Hepatic stellate cell (primary cell): ENCODE data around the gene FAM219A.
"Not testable (repeated sequence)": the region's sequence is repeated elsewhere in the genome, so short reads cannot be mapped to it uniquely, and the experiment has no call there.

Source experiments
- DNase-seq: peaks from one replicate; pipeline ENCODE4 v3.0.0; 2011; ENCODE audit warnings: low spot score

The FAM219A gene

DNA sequence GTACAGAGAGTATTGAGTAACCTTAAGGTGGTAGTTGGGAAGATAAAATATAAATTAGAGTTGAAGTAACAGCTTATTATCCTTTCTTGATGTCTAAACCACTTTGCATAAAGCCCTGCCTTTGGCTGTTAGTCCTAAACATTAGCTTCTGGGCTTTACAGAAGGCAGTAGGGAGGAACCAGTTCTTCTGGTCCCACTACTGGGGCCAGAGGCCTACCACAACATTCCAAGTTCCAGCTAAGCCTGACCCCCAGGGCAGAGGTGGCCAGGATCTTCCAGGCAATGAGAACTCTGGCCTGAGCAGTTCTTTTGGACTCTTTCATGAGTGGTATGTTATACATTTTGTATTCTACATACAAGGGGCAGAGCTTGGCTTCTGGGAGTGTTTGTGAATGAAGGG is 26.3 kb upstream of the FAM219A start:
- DNase-seq, result no peak

DNA sequence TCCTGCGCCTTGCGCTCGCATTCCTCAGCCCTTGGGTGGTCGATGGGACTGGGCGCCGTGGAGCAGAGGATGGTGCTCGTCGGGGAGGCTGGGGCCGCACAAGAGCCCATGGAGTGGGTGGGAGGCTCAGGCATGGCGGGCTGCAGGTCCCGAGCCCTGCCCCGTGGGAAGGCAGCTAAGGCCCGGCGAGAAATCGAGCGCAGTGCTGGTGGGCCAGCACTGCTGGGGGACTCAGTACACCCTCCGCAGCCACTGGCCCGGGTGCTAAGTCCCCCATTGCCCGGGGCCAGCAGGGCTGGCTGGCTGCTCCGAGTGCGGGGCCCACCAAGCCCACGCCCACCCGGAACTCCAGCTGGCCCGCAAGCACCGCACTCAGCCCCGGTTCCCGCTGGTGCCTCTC is 24.4 kb upstream of the FAM219A start:
- DNase-seq, result not testable (repeated sequence)

DNA sequence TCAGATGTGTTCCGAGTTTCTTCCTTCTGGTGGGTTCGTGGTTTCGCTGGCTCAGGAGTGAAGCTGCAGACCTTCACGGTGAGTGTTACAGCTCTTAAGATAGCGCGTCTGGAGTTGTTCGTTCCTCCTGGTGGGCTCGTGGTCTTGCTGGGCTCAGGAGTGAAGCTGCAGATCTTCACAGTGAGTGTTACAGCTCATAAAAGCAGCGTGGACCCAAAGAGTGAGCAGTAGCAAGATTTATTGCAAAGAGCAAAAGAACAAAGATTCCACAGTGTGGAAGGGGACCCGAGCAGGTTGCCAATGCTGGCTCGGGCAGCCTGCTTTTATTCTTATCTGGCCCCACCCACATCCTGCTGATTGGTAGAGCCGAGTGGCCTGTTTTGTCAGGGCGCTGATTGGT is 23.2 kb upstream of the FAM219A start:
- DNase-seq, result not testable (repeated sequence)

DNA sequence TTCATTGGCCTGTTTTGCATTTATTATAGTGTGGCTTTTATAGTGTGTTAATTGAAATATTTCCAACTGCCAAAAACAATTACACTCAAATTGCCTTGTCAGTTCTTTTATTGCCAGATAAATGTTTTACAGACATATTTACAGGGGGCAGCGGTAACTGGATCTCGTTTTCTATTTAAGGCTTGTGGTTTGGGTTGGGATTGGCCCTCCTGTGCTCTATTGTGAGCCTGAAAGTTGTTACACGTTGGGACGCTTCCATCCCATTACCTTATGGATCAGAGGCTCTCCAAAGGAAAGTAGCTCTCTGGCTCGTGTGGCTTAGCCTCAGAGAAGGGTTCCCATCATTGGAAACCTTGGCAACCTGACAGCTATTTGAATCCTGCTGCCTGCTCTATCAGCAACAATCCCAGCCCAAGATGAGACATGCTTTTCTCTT is 21.1 kb upstream of the FAM219A start:
- DNase-seq, result no peak

DNA sequence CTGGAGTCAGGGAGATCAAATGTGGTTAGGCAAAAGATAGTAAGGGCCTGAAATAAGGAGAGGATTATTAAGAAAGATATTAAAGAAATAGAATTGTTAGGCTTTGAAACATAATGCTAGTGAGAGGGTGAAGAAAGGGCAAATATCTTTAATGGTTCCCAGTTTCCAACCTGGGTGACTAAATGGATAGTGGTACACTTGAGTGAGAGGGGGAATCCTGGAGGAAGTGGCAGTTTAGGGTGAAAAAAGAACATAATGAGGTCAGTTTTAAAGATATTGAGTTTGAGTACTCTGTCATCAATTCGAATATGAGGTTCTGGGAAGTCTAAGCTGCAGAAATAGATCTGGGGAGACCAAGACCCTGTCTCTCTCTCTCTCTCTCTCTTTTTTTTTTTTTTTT is 19.2 kb upstream of the FAM219A start:
- no peak for DNase-seq

DNA sequence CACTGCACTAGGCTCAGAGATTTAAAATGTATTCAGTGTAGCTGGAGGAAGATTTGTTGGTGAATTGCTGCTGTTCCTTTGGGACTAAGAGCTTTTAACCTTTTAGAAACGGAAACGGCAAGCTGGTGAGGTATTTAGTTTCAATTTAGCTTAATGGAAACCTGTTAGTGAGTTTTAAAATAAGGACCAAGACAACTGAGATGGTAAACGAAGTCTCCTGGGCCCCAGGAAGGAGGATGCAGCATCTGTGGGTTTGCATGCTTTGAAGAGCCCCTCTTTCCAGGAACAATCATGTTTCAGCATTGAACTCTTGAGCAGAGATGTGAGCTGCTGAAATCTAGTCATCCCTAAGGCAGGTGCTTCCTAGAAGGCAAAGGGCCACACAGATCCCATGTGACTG is 16.7 kb upstream of the FAM219A start:
- no peak for DNase-seq

DNA sequence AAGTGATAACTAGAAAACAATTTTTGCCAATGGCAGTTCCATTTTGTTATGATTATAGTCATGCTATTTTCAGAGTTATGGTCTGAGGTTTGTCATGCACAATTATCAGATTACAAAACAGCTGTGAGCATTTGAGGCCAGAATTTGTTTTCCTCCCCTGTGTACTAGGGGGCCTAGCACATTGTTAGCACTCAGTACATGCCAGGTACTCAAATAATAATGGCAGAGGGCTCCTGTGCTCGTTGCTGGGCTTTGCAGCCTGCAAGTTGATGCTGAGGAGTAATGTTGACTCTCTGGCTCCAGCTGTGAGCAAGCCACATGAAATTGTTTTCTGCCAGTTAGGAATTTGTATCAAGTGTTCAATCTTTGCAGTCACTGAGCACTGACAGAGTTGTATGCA is 7.1 kb upstream of the FAM219A start:
- no peak for DNase-seq

DNA sequence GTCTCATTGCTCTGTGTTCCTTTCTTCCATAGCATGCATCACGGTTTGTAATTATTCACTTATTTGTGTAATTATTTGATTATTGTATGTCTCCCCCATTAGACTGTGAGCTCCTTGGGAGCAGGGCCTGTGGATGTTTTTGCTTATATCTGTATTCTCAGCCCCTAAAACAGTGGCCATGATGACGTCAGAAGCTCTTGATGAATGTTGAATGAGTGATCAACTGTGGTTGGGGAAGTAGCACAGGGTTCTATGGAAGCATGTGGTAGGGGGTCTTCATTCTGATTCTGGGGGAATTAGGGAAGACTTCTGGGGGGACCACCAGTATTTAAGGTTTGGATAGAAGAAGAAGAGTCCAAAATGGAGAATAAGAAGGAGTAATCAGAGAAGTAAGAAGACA is 6.2 kb upstream of the FAM219A start:
- DNase-seq, result no peak

DNA sequence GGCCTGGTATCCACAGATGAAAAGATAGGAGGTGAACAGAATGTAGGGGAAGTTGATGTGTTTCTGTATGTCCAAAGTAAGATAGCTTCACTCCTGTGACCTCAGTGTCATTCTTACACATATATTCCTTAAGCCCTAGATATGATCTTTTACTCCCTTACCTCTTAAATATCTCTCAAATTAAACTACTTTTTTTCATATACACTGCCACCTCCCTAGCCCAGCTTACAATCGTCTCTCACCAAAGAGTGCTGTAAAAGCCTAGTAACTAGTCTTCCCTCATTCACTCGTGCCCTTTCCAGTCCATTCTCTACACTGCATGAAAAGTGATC is 5.5 kb upstream of the FAM219A start:
- DNase-seq, result no peak

DNA sequence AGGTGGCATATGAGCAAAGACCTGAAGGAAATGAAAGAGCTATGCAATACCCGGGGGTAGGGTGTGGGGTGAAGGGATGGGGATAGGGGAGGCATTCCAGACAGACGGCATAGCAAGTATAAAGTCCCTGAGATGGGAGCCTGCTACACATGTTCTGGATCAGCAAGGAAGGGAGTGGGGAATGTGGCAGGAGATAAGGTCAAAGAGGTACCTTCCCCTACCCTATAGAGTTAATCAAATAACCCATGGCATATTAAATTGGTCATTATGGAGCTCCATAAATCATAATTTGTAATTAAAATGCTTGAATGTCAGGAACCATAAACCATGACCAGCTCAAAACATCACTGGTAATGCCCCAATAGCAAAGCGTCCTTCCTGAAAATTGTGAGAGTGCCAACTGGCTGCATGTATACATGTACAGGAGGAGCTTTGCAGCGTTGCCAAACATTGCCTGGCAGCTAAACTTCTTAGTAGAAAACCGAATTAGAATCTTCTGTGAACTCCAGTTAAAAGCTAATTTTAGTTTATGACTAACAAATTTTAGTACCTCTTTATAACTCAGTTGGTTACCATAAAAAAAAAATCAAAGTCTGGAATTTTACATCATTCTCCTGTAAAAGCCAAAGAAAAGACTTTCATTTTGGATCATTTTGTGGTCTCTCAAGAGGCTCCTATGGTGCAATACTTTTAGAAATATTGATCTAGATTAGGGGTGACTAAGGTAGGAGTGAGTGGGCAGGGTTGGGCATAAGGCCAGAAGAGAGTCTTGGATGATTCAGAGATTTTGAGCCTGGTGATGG is 4.9 kb upstream of the FAM219A start:
- DNase-seq, result peak; percentile 20

DNA sequence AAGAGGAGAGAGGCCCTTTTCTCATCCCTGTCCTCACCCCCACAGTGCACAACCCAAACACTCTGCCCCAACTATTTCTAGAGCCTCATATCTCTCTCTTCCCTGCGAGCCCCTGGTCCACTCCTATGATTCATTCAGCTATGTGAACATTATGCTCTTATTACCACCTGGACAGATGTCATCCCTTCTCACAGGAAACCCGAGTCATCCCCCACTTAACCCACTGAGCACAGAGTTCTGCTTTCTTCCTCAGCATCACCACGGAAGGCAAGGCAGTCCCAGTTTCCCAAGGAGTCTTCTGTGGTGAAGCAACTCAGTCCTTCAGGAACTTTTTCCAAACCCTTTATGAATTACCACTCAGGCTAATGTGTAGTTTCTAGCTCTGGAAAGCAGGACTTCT is 1.6 kb upstream of the FAM219A start:
- DNase-seq, result no peak

DNA sequence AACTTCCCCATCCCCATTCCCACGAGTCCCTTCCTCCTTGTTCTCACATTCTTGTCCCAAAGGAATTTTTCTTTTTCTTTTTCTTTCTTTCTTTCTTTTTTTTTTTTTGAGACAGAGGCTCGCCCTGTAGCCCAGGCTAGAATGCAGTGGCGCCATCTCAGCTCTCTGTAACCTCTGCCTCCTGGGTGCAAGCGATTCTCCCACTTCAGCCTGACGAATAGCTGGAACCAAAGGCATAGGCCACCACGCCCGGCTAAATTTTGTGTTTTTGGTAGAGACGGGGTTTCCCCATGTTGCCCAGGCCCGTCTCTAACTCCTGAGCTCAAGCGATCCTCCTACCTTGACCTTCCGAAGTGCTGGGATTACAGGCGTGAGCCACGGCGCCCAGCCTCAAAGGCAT is 986 bp upstream of the FAM219A start:
- DNase-seq, result no peak

DNA sequence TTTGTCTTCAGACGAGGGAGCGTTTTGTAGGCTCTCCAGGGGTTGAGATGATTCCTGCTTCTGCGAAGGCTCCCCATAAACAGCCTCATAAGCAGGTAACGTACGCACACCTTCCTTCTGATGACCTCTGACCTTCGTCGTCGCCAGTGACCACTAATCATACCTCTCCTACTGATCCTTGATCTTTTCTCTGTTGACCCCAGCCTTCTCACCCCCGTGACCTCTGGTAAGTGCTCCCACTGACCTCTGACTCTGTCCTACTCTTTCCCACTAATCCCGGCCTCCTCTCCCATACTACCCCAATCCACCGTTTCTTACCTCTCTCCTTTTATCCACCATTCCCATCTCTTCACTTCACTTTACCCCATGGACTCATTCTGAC is 580 bp upstream of the FAM219A start:
- DNase-seq, result no peak

DNA sequence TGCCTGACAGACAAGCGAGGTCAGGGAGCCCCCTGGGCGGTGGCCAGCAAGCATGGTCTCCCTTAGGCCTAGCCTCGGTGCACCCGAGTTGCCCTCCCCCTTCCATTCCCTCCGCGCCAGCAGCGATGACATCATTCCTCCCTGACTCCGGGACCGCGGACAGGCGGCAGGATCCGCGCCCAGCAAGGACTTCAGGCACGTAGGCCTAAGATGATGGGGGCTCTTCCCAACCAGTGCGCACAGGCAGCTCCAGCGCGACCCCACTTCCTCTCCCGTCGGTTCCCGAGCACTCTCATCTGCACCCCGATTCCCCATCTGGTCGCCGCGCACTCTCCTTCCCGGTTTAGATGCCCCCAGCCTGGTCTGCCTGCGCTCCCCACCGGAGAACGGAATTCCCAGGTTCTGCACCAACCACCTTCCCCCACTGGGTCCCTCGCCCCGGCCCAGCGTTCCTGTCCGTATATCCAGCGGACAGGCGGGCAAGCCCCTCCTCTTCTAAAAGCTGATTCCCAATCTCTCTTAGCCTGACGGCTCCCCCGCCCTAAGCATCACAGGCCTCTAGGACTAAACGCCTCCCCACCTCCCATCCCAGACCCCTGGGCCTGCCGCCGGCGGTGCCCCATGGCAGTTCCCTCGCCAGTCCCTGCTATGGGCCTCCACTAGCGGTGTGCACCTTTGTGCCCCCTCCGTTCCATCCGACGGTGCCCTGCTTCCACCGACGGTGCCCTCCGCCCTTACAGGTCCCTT is 931 bp downstream of the FAM219A start:
- peak; percentile 83 for DNase-seq

DNA sequence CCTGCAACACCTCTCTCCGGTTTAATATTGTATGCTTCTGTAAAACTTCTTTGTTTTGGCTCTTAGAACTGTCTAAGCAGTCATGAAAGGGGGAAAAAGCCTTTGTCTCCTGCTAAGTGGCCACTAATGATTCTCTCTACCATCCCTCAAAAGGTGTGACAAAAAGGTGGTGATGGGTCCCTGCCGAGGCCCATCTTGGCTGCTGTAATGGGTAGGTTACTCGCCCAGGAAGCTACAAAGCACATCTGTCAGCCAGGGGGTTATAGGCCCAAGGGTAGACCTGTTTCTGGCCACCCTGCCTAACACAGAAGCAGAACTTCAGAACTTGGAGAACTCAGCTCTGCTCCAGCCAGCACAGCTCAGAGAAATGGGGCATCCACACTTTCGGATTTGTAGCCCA is 1.6 kb downstream of the FAM219A start:
- no peak for DNase-seq

DNA sequence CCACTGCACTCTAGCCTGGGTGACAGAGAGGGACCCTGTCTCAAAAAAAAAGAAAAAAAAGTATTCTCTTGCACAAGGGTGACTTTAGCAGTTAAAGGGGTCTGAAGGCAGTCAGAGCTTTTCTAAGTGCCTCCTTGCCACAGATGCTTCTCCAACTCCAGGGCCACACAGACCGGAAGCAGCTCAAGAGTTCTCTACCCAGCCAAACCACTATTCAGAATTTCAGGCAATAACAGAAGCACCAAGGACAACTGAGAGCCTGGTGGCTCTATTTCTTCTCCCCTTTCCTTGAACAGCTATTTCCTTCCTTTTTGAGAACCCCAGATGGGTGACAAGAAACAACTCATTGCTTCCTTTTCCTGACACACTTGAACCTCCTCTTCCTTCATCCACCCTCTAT is 2.2 kb downstream of the FAM219A start:
- no peak for DNase-seq

DNA sequence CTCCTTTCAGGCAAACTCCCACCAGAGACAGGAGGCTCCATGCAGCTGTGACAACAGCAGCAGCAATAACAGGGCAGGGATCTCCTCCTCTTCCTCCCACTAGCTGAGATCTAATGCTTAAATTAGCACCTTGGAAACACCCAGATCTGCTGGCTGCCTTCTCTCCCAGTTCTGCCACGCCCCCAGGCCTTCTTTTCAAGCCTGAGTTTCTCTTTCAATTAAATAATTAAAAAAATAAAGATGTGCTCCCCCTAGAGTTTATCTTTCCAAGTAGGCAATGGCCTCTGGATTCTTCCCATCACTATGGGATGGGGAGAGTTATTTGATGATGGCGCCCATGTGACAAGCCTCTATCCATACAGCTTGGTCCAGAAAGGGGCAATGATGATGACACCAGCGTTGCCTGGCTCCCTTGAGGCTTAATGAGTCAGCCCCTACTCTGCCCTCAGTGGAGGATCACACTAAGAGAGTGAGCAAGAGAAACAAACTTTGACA is 3.8 kb downstream of the FAM219A start:
- peak; percentile 79 for DNase-seq

DNA sequence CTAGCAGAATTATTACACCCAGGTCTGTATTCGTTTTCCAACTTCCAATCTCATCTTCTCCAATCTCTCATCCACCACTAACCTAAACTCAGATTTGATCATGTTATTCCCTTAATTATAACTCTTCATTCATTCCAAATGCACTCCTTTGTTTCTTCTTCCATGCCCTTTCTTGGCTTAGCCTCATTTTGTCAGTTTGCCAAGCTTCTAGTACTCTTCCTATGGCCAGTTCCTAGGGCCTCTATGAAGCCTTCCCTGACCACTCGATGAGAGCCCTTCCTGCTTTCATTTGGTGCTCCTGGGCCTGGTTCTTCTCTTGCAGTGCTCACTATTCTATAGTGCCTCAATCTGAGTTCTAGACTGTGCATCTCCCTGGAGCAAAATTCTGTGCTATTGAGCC is 5.8 kb downstream of the FAM219A start:
- DNase-seq, result no peak

DNA sequence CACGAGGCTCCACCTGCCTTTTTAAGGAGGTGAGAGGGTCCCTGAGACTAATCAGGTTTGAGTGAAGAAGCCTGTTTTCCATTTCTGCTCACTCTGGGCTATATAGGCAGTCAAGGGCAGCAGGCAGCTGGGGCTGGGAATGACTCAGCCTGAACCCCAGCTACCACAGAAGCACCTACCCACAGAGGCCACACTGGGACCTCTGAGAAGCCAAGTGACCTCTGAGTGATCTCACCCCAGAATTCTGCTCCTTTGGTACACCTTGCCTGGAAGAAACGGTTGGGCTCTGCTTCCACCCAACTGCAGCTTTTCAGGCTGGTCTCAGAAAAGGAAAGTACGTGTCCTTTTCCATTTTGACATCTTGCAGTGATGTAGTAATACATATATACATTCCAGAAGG is 6.8 kb downstream of the FAM219A start:
- DNase-seq, result no peak

DNA sequence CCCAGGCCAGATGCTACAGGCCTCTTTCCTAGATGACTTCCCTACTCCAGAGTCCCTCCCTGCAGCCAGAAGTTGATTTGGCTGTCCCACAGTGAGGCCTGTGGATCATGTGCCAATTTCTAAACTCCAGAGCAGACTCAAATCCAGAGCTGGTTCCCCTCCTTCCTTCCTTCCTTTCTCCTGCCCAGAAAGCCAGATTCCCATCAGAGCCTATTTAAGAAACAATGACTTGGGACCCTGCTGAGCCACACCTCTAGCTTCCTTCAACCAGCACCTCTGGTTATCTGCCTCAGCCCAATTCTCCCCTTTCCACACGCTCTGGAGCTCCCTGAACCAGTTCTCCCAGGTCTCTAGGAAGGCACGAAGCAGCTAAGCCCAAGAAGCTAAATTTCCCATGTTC is 7.2 kb downstream of the FAM219A start:
- no peak for DNase-seq

DNA sequence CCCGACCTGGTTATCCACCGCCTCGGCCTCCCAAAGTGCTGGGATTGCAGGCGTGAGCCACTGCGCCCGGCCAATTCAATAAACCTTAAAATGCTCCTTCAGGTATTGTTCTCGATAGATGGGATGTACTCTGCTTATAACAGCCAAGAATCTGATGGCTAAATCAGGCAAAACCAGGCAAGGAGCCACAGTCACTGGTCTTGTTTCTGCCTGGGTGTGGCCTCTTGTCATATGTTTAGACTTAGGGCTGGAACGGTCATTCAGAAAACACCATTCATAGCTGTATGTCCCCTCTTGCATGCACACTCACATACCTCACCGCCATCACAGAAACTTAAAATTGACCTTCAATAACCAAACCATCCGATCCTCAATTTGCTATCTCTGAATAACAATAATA is 7.7 kb downstream of the FAM219A start:
- no peak for DNase-seq

DNA sequence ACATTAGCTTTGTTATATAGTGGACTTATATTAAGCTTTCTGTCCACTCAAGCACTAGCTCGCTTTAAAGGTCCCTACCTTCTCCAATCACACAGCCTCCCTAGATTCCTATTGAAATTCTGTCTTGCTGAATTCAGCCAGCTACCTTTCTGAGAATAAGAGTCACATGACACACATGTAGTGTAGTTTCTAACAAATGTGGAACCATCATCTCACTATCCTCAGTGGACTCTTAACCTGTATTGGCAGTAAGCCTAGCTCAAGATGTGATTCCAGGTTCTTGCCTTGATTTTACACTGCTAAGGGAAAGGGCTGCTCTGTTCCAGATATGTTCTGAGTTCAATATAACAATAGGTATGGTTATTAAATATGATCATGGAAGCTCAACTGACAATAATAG is 11.4 kb downstream of the FAM219A start:
- DNase-seq, result no peak

DNA sequence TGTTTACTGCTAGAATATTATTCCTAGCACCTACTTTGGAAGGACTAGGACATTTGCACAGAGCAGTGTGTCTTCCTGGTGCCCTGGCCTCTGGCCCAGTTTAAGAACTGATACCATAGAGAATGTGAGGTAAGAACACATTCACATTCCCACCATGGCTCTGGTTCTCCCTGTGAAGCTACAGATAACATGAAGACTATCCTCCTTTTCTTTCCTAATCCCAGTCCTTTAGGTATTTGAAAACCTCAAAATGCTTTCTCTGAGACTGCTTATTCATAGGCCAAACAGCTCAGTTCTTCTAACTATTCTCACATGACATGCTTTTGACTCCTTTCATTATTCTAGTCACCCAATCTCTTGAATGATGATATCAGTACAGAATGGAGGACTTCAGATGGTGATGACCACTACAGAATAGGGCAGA is 11.9 kb downstream of the FAM219A start:
- DNase-seq, result peak; percentile 35

DNA sequence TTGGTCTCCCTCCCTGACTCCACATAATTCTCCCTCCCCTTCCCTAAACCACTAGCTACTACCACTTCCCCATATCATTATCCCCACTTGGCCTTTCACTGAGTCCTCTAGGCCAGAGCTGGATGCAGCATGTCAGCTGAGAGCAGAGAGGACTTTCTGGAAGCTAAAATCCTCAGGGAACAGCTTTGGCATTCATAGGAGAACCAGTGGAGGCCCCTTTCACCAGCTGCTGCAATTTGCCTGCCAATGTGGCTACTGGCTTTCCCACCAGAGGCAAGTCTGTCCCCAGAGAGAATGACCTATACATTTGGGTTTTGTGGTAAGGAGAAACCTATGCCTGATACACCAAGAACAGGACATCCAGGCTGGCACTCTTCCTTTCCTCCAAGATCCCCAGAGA is 14.4 kb downstream of the FAM219A start:
- DNase-seq, result no peak
